ENCODE measurements around the gene PRODH2.

Gene PRODH2

DNA sequence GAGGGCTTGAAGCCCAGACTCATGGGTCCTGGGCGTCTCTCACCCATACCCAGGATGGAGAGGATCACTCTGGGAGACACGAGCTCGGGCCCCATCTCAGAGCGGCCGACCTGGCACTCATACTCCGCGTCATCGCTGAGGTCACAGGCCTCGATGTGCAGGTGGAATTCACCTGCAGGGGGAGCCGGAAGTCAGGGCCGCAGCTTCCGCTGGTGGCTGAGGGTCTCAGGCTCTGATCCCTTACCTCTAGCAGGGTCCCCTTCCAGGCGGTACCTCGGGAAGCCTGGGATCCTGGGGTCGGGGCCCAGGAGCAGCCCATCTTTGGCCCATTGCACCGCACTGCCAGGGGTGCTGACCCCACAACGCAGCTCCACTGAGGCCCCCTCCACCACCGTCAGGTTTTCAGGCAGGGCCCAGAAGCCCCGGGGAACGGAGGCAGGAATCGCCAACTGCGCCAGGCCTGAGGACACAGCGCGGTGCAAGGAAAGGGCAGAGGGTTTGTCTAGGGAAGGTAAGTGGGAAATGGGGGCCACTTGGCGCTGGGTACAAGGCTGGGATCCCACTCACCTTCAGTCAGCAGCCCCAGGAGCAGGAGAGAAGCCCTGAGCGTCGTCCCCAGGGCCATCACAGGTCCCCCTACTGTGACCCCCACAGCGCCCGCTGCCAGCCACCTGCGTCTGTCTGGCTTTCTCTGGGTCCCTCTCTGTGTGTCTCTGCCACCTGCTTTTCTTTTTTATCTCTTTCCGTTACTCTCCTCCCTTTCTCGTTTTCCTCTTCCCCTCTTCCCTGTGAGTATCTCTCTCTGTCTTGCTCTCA is 38.8 kb upstream of the PRODH2 start:
- CTCF ChIA-PET: interaction anchor here (0.6 kb wide), 1 partner anchor 108 kb away, joined by 7 read pairs; no protein-coding TSS in a partner anchor
- DNase-seq (ENCODE audit: extremely low spot score): peak; percentile 50
- POLR2A ChIA-PET: interaction anchor here (0.9 kb wide), 1 partner anchor 103 kb away, joined by 3 read pairs; the partner anchor contains the start of gene LIN37
- TF ChIP-seq FOXK2 (IDR thresholded peaks at IDR 0.05) (no peak), L3MBTL2 (conservative IDR thresholded peaks at IDR 0.05) (no peak), SP1 (IDR thresholded peaks at IDR 0.05) (no peak), FOXA1 (IDR thresholded peaks at IDR 0.05) (no peak), ARNT (IDR thresholded peaks at IDR 0.05) (no peak), LEF1 (IDR thresholded peaks at IDR 0.05; ENCODE audit: borderline replicate concordance) (no peak), HDGF (IDR thresholded peaks at IDR 0.05; ENCODE audit: borderline replicate concordance) (no peak), SUZ12 (IDR thresholded peaks at IDR 0.05) (no peak), CTBP1 (IDR thresholded peaks at IDR 0.05; ENCODE audit: borderline replicate concordance) (no peak), BHLHE40 (IDR thresholded peaks at IDR 0.05; ENCODE audit: borderline replicate concordance) (no peak), TARDBP (IDR thresholded peaks at IDR 0.05) (no peak), ELF4 (IDR thresholded peaks at IDR 0.05) (no peak)
- TF ChIP-seq, protein P1, sequence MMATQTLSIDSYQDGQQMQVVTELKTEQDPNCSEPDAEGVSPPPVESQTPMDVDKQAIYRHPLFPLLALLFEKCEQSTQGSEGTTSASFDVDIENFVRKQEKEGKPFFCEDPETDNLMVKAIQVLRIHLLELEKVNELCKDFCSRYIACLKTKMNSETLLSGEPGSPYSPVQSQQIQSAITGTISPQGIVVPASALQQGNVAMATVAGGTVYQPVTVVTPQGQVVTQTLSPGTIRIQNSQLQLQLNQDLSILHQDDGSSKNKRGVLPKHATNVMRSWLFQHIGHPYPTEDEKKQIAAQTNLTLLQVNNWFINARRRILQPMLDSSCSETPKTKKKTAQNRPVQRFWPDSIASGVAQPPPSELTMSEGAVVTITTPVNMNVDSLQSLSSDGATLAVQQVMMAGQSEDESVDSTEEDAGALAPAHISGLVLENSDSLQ (IDR thresholded peaks at IDR 0.05): no peak

DNA sequence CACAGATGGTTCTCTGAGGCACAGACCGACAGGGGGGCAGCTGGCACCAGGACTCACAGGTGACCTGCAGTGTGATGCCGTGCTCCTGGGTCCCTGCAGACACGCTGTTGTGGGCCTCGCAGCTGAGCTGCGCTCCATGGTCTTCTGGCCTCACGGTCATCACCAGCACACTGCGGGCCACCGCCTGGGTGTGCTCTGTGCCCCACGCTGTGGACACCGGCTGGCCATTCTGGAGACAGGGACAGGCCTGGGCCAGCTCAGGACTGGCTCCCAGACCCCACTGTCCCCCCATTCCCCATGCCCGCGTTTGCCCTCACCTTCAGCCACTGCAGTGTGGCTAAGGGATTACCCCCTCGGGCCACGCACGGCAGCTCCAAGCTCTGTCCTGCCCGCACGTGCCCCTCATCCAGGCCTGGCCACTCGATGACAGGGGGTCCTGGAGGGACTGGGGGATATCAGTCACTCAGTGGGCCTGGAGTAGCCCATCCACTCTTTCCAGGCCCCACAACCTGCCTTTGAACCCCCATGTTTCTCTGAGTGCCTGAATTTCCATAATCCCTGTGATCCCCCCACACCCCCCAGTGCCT is 36.4 kb upstream of the PRODH2 start:
- CTCF ChIA-PET: interaction anchor here (0.6 kb wide), 1 partner anchor 81 kb away, joined by 3 read pairs; no protein-coding TSS in a partner anchor
- no peak for DNase-seq (ENCODE audit: extremely low spot score)
- POLR2A ChIA-PET: no interaction called here
- TF ChIP-seq ZNF384 (IDR thresholded peaks at IDR 0.05): no peak
- no peak for TF ChIP-seq TARDBP (IDR thresholded peaks at IDR 0.05)
- no peak for TF ChIP-seq LEF1 (IDR thresholded peaks at IDR 0.05; ENCODE audit: borderline replicate concordance)
- no peak for TF ChIP-seq SUZ12 (IDR thresholded peaks at IDR 0.05)
- no peak for TF ChIP-seq BHLHE40 (IDR thresholded peaks at IDR 0.05; ENCODE audit: borderline replicate concordance)
- TF ChIP-seq CTBP1 (IDR thresholded peaks at IDR 0.05; ENCODE audit: borderline replicate concordance): no peak
- no peak for TF ChIP-seq ELF4 (IDR thresholded peaks at IDR 0.05)
- TF ChIP-seq HDGF (IDR thresholded peaks at IDR 0.05; ENCODE audit: borderline replicate concordance): no peak
- no peak for TF ChIP-seq SP1 (IDR thresholded peaks at IDR 0.05)
- TF ChIP-seq FOXM1 (IDR thresholded peaks at IDR 0.05; ENCODE audit: borderline replicate concordance): no peak
- TF ChIP-seq L3MBTL2 (conservative IDR thresholded peaks at IDR 0.05): no peak
- no peak for TF ChIP-seq ARNT (IDR thresholded peaks at IDR 0.05)
- TF ChIP-seq FOXK2 (IDR thresholded peaks at IDR 0.05): no peak
- no peak for TF ChIP-seq FOXA1 (IDR thresholded peaks at IDR 0.05)

- no peak for DNase-seq (ENCODE audit: extremely low spot score)
- ChIA-PET CTCF (no interaction called here), POLR2A (no interaction called here)
- TF ChIP-seq FOXM1 (IDR thresholded peaks at IDR 0.05; ENCODE audit: borderline replicate concordance) (no peak), FOXK2 (IDR thresholded peaks at IDR 0.05) (no peak), L3MBTL2 (conservative IDR thresholded peaks at IDR 0.05) (no peak), TARDBP (IDR thresholded peaks at IDR 0.05) (no peak), FOXA1 (IDR thresholded peaks at IDR 0.05) (no peak), BHLHE40 (IDR thresholded peaks at IDR 0.05; ENCODE audit: borderline replicate concordance) (no peak), HDGF (IDR thresholded peaks at IDR 0.05; ENCODE audit: borderline replicate concordance) (no peak), ZNF384 (IDR thresholded peaks at IDR 0.05) (no peak), ELF4 (IDR thresholded peaks at IDR 0.05) (no peak), SUZ12 (IDR thresholded peaks at IDR 0.05) (no peak), SP1 (IDR thresholded peaks at IDR 0.05) (no peak), NFRKB (IDR thresholded peaks at IDR 0.05) (no peak)
- TF ChIP-seq, protein P1 (IDR thresholded peaks at IDR 0.05): no peak
These were observed 35.8 kb upstream of the PRODH2 start for GRCh38 chr19:35848486-35848885.

- POLR2A ChIA-PET: no interaction called here
- CTCF ChIA-PET: no interaction called here
- TF ChIP-seq ARNT (IDR thresholded peaks at IDR 0.05) (no peak), SUZ12 (IDR thresholded peaks at IDR 0.05) (no peak), FOXA1 (IDR thresholded peaks at IDR 0.05) (no peak), SP1 (IDR thresholded peaks at IDR 0.05) (no peak), TARDBP (IDR thresholded peaks at IDR 0.05) (no peak), FOXM1 (IDR thresholded peaks at IDR 0.05; ENCODE audit: borderline replicate concordance) (no peak), HDGF (IDR thresholded peaks at IDR 0.05; ENCODE audit: borderline replicate concordance) (no peak), CTBP1 (IDR thresholded peaks at IDR 0.05; ENCODE audit: borderline replicate concordance) (no peak), ELF4 (IDR thresholded peaks at IDR 0.05) (no peak), FOXK2 (IDR thresholded peaks at IDR 0.05) (no peak), NFRKB (IDR thresholded peaks at IDR 0.05) (no peak), ZNF384 (IDR thresholded peaks at IDR 0.05) (no peak), BHLHE40 (IDR thresholded peaks at IDR 0.05; ENCODE audit: borderline replicate concordance) (no peak), LEF1 (IDR thresholded peaks at IDR 0.05; ENCODE audit: borderline replicate concordance) (no peak)
- no peak for DNase-seq (ENCODE audit: extremely low spot score)
These were observed 35.3 kb upstream of the PRODH2 start for GRCh38 chr19:35847911-35848310.

DNA sequence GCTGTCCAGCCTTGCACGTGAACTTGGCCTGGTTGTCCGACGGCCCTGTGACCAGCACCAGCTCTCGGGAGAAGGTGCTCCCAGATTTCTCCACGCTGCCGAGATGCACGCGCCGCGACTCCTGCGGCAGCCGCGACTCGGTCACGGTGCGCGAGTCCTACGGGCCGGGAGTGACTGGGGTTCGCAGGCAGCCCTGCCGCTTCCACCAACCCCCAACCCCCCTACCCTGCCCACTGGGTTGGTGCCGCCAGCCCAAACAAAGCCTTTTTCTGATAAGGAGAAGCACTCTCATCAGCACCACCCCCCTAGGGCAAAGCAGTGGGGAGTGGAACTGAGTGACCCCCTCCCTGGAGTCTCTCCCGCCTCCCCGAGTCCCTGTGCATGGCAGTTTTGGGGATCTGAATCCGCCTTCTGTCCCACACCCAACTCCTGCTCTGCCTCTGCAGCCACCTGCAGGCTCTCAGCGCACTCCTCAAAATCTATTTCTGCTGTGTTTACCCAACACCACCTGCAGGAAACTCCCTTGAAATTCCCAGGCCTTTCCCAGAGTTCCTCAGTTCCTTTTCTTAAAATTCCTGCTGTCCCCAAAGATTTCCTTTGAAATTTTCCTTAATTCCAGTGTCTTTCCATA is 33.5 kb upstream of the PRODH2 start:
- ChIA-PET POLR2A (no interaction called here), CTCF (no interaction called here)
- TF ChIP-seq LEF1 (IDR thresholded peaks at IDR 0.05; ENCODE audit: borderline replicate concordance): no peak
- no peak for TF ChIP-seq ARNT (IDR thresholded peaks at IDR 0.05)
- no peak for TF ChIP-seq HDGF (IDR thresholded peaks at IDR 0.05; ENCODE audit: borderline replicate concordance)
- no peak for TF ChIP-seq SUZ12 (IDR thresholded peaks at IDR 0.05)
- TF ChIP-seq, protein P1 (IDR thresholded peaks at IDR 0.05): no peak
- no peak for TF ChIP-seq FOXM1 (IDR thresholded peaks at IDR 0.05; ENCODE audit: borderline replicate concordance)
- no peak for TF ChIP-seq ELF4 (IDR thresholded peaks at IDR 0.05)
- no peak for TF ChIP-seq TARDBP (IDR thresholded peaks at IDR 0.05)
- TF ChIP-seq SP1 (IDR thresholded peaks at IDR 0.05): no peak
- TF ChIP-seq FOXA1 (IDR thresholded peaks at IDR 0.05): no peak
- TF ChIP-seq L3MBTL2 (conservative IDR thresholded peaks at IDR 0.05): no peak
- no peak for TF ChIP-seq FOXK2 (IDR thresholded peaks at IDR 0.05)
- no peak for TF ChIP-seq NFRKB (IDR thresholded peaks at IDR 0.05)
- DNase-seq (ENCODE audit: extremely low spot score): no peak
